CD4-positive, alpha-beta T cell treated with Interleukin-21 for 1 hour (primary cell): ENCODE measurements around the gene PLA2G10.
A peak's percentile ranks its signal among the peaks of the same experiment; 100 is the strongest.
"Not testable (repeated sequence)": the region's sequence is repeated elsewhere in the genome, so short reads cannot be mapped to it uniquely, and the experiment has no call there.

ENCODE experiments used
- DNase-seq: peaks from one replicate; pipeline ENCODE4 v3.0.0-alpha.2; 2020

PLA2G10 gene

DNA sequence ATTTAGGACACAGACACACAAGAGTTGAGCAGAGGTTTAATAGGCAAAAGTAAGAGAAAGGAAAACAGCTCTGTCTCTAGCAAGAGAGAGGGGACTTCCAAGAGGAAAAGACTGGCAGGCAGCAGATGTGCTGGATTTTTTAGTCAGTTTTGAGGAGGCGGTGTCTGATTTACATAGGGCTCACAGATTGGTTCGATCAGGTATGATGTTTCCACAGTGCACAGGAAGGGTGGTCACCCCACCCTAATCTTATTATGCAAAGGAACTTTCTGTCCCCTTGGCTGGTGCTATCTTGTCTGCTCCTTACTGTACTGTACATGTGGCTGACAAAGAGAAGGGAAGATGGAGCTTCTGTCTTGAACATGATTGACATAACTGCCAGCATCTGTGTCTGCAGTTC lies 36.0 kb downstream of the PLA2G10 start:
- no peak for DNase-seq

- no peak for DNase-seq
Measured at GRCh38 chr16:14652726-14653125, 41.4 kb downstream of the PLA2G10 start.

- DNase-seq = no peak
Measured at GRCh38 chr16:14650629-14651028, 43.5 kb downstream of the PLA2G10 start.

DNA sequence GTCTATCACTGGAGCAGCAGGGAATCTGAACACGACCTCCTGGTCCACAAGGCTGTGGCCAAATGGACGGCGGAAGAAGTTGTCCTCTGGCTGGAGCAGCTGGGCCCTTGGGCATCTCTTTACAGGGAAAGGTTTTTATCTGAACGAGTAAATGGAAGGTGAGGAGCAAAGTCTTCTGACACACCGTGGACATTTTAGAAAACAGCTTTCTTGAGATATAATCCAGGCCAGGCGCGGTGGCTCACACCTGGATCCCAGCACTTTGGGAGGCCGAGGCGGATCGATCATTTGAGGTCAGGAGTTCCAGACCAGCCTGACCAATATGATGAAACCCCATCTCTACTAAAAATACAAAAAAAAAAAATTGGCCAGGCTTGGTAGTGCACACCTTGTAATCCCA lies 44.3 kb downstream of the PLA2G10 start:
- no peak for DNase-seq

DNA sequence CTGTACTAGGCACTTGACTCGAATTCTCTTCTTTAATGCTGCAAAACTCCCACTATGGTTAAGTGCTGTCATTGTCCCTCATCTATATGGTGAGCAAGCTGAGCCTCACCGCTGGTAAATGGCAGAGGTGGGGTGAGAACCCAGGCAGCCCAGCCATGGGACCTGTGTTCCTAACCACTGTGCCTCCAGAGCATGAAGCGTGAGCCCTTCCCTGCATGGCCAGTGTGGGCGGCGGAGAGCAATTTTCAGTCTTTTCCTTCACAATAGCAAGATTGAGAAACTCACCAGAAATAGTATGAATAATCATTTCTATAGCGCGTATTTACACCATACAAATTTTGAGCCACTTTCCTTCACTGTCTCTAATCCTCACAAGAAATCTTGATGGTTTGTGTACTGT lies 52.2 kb downstream of the PLA2G10 start:
- no peak for DNase-seq

DNA sequence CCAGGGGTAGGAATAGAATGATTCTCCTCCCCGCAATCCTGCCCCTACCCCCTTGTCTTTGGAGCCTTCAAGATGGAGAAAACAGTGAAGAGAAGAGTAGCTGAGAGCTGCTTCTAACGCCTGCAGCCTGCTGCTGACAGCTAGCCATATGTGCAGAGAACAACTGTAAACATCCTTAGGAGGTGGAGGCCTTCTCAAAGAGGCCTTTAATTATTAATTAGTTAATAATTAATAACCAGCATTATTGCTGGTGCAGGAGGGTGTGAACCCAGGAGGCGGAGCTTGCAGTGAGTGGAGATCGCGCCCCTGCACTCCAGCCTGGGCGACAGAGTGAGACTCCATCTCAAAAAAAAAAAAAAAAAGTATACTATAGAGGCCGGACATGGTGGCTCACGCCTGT lies 52.9 kb downstream of the PLA2G10 start:
- DNase-seq = no peak

GRCh38 chr16:14640538-14640937 lies 53.6 kb downstream of the PLA2G10 start:
- DNase-seq = no peak

GRCh38 chr16:14636951-14637240 lies 57.2 kb downstream of the PLA2G10 start:
- not testable (repeated sequence) for DNase-seq

- not testable (repeated sequence) for DNase-seq
Measured at GRCh38 chr16:14636179-14636950, 57.7 kb downstream of the PLA2G10 start.

GRCh38 chr16:14635395-14636165 lies 58.5 kb downstream of the PLA2G10 start:
- no peak for DNase-seq

GRCh38 chr16:14634389-14634725 lies 59.8 kb downstream of the PLA2G10 start:
- no peak for DNase-seq

DNA sequence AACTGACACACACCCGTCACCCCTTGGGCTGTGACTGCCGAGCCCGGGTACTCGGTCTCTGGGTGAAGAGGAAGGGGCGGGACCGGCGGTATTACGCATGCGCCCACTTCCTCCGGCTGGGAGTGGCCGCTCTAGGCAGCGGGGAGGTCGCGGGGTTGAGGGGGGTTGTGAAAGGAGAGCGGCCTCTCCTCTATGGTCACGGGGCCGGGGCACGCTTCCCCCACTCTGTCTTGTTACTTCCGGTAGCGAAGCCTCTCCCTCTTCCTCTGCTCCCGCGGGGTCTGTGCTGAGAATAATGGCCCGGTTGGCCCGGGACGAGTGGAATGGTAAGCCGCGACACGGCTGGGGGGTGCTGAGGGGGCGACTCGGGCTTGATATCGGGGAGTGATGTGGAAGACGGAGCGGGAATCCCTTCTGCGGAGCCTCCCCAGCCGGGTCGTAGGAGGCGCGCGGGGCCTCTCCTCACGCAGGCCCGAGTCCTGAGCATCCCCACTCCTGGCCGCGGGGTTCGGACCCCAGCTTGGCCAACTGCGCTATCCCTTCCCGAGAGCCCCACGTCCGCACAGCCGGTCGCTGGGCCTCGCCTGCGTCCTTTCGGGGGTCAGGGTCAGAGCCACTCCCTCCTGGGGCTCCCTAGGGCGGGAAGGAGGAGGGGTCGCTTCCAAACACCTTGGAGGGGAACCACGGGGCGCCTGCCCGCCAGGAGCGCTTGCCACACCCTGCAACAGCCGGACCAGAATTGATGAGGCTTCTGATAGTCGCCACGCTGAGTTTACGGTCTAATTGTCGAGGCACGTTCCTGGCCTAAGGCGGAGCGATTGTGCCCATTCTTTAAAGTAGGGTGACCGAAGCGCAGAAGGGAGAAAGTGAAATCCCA lies 61.2 kb downstream of the PLA2G10 start, which contains the start of gene BFAR:
Gene BFAR, plus strand, starts transcription at position 259 of the 877 bp plus-strand sequence. CDS start 11,396 bp downstream, outside the sequence.
- DNase-seq = peak; percentile 99

DNA sequence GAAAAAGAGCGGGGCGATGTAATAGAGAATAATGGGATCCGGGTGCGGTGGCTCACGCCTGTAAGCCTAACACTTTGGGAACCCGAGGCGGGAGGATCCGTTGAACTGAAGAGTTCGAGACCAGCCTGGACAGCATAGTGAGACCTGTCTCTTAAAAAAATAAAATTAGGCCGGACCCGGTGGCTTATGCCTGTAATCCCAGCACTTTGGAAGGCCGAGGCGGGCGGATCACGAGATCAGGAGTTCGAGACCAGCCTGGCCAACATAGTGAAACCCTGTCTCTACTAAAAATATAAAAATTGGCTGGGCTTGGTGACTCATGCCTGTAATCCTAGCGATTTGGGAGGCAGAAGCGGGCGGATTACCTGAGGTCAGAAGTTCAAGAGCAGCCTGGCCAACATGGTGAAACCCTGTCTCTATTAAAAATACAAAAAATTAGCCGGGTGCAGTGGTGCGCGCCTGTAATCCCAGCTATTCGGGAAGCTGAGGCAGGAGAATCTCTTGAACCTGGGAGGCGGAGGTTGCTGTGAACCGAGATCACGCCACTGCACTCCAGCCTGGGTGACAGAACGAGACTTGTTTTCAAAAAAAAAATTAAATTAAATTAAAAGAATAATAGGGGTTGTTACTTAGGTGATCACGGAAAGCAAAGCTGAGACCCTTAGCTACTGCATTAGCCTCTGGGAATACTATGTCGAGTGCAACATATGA lies 63.3 kb downstream of the PLA2G10 start:
- DNase-seq = not testable (repeated sequence)

DNA sequence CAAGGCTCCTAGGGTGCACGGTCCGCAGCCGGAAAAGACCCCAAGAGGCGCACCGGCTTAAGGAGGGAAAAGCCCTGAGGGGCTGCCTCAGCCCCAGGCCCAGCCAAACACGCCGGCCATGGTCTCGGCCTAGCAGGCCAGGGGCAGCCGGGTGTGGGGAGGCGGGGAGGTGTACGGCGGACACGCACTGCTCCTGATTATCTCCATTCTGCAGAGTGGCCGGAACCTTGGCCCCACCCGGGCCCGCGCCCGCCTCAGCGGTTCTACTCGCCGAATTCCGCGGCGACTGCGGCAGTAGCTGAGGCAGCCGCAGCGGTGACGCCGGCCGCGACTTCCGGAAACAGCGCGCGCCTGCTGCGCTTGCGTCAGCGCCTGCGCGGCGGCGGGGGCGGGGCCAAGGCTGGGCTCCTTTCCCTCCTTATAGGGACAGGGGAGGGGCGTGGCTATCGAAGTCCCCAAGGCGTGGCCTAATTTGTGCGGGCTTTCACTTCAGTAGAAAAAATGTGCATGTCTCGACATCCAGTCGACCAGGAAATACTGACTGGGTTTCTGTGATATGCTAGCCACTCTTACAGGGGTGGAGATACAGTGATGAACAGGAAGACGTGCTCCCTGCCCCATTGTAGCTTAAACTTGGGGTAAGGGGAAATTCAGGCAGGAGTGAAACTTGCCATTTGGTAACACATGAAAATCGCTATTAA lies 64.0 kb downstream of the PLA2G10 start, which contains the start of gene PARN:
Gene PARN, minus strand, starts transcription at position 342 of the 701 bp plus-strand sequence. Its CDS starts 135 bp downstream, at position 207.
- peak; percentile 98 for DNase-seq

DNA sequence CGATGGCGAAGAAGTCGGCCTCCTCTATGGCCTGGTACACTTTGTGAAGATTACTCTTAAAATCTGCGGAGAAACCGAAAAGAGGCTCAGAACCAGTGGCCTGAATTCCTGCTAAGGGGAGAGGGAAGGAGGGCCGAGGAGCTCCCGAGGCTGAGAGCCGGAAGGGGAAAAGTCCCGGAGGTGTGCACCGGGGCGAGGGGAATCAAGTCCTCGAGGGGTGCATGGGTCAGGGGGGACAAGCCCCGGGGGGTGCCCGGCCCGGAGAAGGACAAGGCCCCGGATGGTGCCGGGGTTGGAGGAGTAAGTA lies 64.5 kb downstream of the PLA2G10 start:
- DNase-seq = no peak

GRCh38 chr16:14628806-14629611 lies 65.1 kb downstream of the PLA2G10 start:
- DNase-seq = peak; percentile 11

DNA sequence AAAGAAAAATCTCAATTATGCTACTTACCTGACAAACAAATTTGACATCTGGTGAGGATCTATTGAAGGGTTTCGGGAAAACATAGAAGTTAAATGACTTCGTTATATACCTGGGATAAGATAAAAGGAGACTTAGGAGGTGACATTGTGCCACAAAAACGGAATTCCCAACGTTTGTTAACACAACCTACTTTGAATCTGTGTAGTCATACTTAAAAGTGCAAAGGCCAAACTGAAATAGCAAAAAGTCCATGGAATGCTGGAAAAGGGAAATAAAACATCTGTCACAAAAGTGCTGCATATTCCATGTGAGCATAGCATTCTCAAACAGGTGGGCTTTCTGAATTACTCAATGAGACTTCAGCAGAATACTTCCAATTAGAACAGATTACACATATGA lies 67.0 kb downstream of the PLA2G10 start:
- DNase-seq = no peak
